Measurements from ENCODE around the gene FHOD3.

Gene FHOD3

DNA sequence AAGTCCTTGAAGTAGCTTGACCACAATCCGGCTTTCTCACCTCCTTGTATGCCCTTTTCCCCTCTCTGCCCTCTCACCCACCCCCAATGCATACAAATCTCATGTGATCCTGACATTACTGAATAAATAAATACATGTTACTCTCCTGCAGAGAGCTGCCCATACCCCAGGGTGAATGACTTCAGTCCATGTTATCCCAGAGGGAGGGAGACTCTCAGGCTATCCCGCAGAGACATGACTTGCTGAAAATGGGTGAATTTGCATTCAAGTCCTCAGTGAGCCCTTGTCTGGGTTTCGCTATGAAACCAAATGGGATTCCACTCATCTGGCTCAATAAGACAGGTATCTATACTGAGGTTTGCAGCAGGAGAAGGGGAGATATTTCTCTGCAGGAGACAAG, 168.5 kb downstream of the FHOD3 start:
- no peak for DNase-seq (ENCODE audit: low read depth in 3 of 3, low spot score in 1 of 3)

DNA sequence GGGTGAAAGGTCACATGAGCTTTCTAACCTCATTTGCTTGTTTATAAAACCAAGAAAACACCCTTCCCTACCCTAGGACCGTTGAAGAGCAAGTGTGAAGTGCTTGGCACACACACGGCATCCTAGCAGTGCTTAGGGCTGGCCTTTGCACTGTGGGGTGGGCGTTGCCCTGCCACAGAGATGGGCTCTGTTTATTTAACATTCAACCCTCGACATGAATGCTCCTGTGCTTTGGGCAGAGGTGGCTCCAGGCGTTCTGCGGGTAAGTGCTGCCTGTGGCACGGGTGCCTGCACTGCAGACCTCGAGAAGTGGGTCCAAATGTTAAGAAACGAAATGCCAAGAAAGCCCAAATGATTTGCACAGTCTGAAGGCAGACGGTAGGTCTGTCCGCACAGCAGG, 170.1 kb downstream of the FHOD3 start:
- DNase-seq (ENCODE audit: low read depth in 3 of 3, low spot score in 1 of 3), result no peak

- DNase-seq (ENCODE audit: low read depth in 3 of 3, low spot score in 1 of 3), result no peak
Observed at GRCh38 chr18:36468161-36468560, 170.6 kb downstream of the FHOD3 start.

- DNase-seq (ENCODE audit: low read depth in 3 of 3, low spot score in 1 of 3), result no peak
Observed at GRCh38 chr18:36469461-36469860, 171.9 kb downstream of the FHOD3 start.

DNA sequence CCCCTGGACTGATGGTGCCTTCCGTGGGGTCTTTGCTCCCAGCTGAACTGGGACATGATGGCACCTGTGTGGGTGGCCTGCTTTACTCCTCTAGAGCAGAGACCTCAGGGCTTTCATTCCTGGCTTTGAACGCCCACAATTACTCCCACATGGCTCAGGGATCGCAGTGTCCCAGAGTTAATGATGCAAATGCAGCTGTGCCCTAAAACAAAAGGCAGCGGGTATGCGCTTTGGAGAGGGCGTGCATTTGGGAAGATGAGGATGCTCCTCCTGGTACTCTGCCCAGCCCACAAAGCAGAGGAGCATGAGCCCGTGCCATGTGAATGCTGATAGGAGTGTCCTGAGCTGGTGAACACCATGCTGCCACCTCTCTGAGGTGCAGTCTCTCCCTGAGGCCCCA, 173.4 kb downstream of the FHOD3 start:
- DNase-seq (ENCODE audit: low read depth in 3 of 3, low spot score in 1 of 3), result no peak

DNA sequence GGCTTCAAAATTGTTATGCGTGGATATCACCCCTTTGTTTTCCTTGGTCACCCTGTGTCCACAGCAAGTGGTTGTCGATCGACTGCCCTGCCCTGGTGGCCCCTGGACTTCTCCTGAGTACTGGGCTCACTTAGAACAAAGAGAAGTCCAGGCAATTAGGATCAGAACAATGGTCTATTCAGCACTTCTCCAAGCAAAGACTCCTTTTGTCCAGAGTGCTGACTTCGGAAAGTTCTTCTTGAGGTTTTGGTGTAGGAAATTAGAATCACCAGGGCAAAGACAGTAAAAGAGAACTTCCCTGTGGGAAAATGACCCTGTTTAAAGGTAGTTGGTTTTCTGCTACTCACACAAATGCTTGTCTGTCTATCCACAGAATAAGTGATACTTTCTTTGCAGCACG, 173.9 kb downstream of the FHOD3 start:
- no peak for DNase-seq (ENCODE audit: low read depth in 3 of 3, low spot score in 1 of 3)

DNA sequence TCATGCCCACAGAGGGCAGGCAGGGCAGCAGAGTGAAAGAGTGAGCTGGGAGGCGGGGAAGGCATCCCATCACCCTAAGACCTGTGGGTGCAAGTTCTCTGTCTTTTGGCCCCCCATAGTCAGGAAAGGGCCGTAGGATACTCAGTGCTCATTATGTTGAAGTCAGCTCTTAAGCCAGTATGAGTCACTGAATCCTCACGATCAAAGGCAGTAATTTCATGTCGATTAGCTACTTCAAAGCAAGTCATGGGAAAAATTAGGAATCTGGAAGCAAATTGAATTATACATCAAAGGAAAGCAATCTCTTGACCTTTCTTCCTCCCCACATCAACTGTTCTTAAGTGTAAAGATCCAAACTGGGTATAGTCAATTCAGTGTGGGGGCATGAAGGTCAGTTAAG, 178.9 kb downstream of the FHOD3 start:
- DNase-seq (ENCODE audit: low read depth in 3 of 3, low spot score in 1 of 3), result no peak

- no peak for DNase-seq (ENCODE audit: low read depth in 3 of 3, low spot score in 1 of 3)
Observed at GRCh38 chr18:36477776-36478175, 180.3 kb downstream of the FHOD3 start.

- no peak for DNase-seq (ENCODE audit: low read depth in 3 of 3, low spot score in 1 of 3)
Observed at GRCh38 chr18:36481201-36481657, 183.7 kb downstream of the FHOD3 start.

GRCh38 chr18:36481935-36482334, 184.4 kb downstream of the FHOD3 start:
- no peak for DNase-seq (ENCODE audit: low read depth in 3 of 3, low spot score in 1 of 3)

DNA sequence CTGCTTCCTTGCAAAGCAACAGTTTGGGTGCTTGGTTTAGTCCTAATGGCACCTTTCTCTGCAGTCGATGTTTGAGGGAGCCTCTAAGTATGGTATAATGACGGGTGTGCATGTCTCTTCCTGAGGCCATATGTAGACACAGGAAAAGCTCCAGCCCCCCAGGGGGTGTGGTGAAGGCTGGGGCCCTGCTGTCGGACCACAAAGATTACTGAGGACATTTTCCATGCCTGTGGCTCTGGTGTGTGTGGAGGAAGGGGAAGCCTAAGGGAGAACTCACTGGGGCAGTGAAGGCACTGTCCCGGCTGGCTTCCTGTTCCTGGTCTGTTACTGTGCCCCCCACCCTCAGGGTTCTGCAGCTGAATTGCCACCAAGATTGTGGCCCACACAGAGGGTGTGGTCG, 187.1 kb downstream of the FHOD3 start:
- DNase-seq (ENCODE audit: low read depth in 3 of 3, low spot score in 1 of 3), result no peak

DNA sequence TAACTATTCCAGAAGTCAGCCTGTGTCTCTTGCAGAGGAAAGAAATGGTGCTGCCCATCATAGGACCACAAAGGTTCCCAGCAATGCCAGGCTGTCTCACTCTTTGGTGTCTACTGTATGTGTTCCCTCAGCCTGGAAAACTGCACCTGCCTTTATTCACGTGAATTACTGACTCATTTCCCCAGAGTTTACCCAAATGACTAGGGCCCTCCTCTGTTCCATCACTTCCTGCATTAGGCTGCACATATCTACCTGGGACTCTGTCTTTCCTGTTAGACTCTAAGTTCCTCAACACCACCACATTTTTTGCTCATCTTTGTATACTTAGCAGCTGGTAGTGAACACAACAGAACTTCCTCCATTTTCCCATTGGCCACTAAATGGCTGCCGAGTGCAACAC, 188.3 kb downstream of the FHOD3 start:
- no peak for DNase-seq (ENCODE audit: low read depth in 3 of 3, low spot score in 1 of 3)

DNA sequence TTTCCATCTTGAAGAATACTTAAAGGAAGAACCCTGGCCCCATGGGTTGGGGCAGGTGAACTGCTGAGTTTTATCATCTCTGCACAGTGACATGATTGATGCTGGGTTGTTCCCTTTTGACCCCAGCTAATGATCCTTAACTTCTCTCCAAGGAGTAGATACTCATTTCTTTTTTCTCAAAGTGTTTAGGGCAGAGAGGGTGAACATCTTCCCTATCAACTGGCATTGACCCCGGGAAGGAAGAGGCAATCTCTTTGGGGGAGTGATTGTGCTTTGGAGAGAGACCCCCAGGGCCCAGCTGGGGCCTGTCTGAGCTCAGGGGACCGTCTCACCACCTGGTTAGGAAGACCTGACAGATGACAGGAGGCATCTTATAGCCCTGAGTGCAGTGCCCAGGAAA, 190.6 kb downstream of the FHOD3 start:
- no peak for DNase-seq (ENCODE audit: low read depth in 3 of 3, low spot score in 1 of 3)

DNA sequence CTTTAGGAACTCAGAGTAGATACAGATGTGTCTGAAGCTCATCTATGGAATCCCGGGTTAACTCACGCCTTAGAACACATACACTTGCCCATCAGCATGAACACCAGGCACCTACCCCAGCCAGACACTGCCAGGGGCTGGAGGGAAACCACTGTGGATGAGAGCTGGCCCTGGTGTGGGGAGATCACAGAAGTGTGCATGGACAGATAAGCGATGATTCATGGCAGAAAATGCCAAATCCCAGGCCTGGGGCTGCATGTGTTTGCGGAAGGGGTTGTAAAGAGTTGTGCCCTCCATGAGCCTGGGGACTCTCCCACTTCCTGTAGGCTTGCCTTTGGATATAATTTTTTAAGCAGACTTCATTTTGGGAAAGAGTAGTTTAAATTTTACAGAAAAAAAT, 193.4 kb downstream of the FHOD3 start:
- no peak for DNase-seq (ENCODE audit: low read depth in 3 of 3, low spot score in 1 of 3)

DNA sequence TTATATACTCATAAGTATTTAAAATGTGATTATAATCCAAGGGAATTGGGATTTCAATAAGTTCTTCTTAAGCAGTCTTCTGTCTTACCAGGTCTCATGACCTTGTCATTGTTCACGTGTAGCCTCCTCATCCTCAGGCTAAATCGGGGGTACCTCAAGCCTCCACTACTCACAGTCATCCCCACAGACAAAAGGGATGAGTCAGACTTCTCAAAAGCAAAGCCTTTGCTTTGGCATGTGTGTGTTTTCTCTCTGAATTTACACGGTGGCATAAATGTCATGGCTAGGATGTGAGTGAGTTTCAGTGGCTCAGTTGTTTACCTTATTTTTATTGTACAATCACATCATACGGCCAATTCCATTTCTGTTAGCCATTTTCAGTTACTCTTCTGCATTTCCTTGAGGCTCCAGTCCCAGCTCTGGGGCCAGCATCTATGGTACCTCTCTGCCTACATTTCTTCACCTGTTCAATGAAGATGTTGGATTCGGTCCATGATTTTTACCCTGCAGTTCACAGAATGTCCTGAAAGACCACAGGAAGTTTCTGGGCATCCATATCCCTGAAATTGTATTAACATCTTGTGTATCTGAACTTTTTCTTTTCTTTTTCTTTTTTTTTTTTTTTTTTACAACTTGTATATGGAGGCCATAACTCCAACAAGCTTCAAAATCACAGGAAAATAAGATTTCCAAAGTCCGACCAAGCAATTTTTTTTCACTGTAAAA, 195.3 kb downstream of the FHOD3 start:
- no peak for DNase-seq (ENCODE audit: low read depth in 3 of 3, low spot score in 1 of 3)

- no peak for DNase-seq (ENCODE audit: low read depth in 3 of 3, low spot score in 1 of 3)
Observed at GRCh38 chr18:36493349-36494159, 196.0 kb downstream of the FHOD3 start.

- no peak for DNase-seq (ENCODE audit: low read depth in 3 of 3, low spot score in 1 of 3)
Observed at GRCh38 chr18:36494160-36494437, 196.6 kb downstream of the FHOD3 start.

- no peak for DNase-seq (ENCODE audit: low read depth in 3 of 3, low spot score in 1 of 3)
Observed at GRCh38 chr18:36496022-36496421, 198.5 kb downstream of the FHOD3 start.

DNA sequence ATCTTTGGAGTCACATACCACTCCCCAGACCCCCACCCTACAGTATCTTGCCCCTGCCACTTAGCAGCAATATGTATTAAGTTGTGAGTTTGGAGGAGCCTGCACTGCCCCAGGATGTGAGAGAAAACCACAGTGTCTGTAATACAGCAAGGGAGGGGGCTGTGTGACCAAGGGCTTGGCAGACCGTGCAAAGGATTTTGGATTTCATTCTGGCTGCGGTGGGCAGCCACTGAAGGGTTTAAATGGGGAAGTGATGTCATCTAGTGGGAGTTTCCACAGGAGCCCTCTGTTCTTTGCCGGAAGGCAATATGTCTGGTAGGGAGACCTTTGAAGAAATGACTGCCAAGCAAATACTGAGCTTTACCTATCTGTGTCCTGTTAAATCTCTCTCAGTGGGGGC, 202.4 kb downstream of the FHOD3 start:
- DNase-seq (ENCODE audit: low read depth in 3 of 3, low spot score in 1 of 3), result no peak

GRCh38 chr18:36501100-36501499, 203.6 kb downstream of the FHOD3 start:
- DNase-seq (ENCODE audit: low read depth in 3 of 3, low spot score in 1 of 3), result no peak

DNA sequence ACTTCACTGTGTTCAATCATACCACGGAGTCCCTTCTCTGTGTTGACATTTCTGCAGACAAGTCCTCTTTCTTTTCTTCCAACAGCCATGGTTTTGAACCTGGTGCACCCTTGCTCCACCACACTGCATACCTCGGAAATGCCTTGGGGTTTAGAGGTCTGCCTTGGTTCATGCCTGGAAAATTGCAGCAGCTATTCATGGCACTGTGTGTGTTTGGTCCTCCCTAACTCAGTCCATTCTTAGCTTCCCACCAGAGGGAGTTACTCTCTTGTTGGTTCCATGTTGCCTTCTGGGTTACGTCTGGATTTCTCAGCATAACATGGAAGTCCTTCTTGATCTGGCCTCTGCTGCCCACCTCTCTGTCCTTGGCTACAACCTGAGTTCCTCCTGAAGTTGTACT, 206.0 kb downstream of the FHOD3 start:
- no peak for DNase-seq (ENCODE audit: low read depth in 3 of 3, low spot score in 1 of 3)

- DNase-seq (ENCODE audit: low read depth in 3 of 3, low spot score in 1 of 3), result no peak
Observed at GRCh38 chr18:36504928-36505327, 207.4 kb downstream of the FHOD3 start.

DNA sequence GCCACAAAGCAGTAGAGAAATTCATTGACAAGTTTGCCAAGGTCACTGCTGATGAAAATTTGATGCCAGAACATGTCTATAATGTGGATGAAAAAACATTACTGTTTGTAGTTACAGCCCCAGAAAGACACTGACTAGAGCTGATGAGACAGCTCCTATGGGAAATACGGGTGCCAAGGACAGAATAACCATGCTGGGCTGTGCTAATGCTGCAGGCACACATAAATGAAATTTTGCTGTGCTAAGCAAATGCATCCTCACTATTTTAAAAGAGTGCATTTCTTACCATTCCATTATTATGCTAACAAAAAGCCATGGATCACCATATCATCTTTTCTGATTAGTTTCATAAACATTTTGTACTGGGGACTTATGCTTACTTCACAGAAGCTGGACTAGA, 208.2 kb downstream of the FHOD3 start:
- DNase-seq (ENCODE audit: low read depth in 3 of 3, low spot score in 1 of 3), result no peak
